Upper lobe of left lung (tissue), 6 donors: ENCODE data around the gene SIM1. TPM values are rescaled to one million over a fixed set of nuclear protein-coding genes. Genes with fewer than 3 reads are reported as not detected.

Source experiments
- ATAC-seq, 2 donors: fragments of 200-7000 bp; cut with Tn5 transposase; one replicate each; pipeline ENCODE4 v1.9.1; 2022; ENCODE audit warnings: mild to moderate bottlenecking in 2 of 2, moderate library complexity in 2 of 2; ENCODE audit not compliant: low FRiP score in 2 of 2
- DNase-seq, 2 donors: peaks; one replicate each; pipeline ENCODE4 v3.0.0-alpha.2; 2019 to 2020
- H3K27ac ChIP-seq, 4 donors: fragments of 200-600 bp; sonication (generic); one replicate each; pipeline ENCODE4 v1.5.1; 2016 to 2019
- H3K27me3 ChIP-seq, 4 donors: fragments of 200-600 bp; sonication (generic); one replicate each; pipeline ENCODE4 v1.5.1; 2017 to 2019
- H3K36me3 ChIP-seq, 4 donors: fragments of 200-600 bp; sonication (generic); one replicate each; pipeline ENCODE4 v1.5.1; 2016 to 2019
- H3K4me1 ChIP-seq, 4 donors: fragments of 200-600 bp; sonication (generic); one replicate each; pipeline ENCODE4 v1.5.1; 2018 to 2019
- H3K4me3 ChIP-seq, 4 donors: fragments of 200-600 bp; sonication (generic); one replicate each; pipeline ENCODE4 v1.5.1; 2017 to 2019; ENCODE audit warnings: mild to moderate bottlenecking in 2 of 4, moderate library complexity in 1 of 4
- H3K9me3 ChIP-seq, 4 donors: fragments of 200-600 bp; sonication (generic); one replicate each; pipeline ENCODE4 v1.5.1; 2018 to 2019
- EP300 ChIP-seq, 4 donors: sonication (generic); formaldehyde crosslinking; IDR thresholded peaks; one replicate each; pipeline ENCODE4 v1.5.1; 2017; ENCODE audit warnings: antibody characterized with exemption in 4 of 4, control low read depth in 2 of 4
- POLR2A ChIP-seq, 4 donors: fragments of 450-650 bp; IDR thresholded peaks; one replicate each; pipeline ENCODE4 v1.5.1; 2016 to 2017; ENCODE audit warnings: antibody characterized with exemption in 4 of 4, mild to moderate bottlenecking in 2 of 4
- POLR2AphosphoS5 ChIP-seq, 2 donors: sonication (generic); formaldehyde crosslinking; IDR thresholded peaks; one replicate each; pipeline ENCODE4 v1.5.1; 2017; ENCODE audit warnings: antibody characterized with exemption in 2 of 2
- WGBS, 2 donors: methylation state at CpG; one replicate each; pipeline ENCODE4 v1.1.5; 2017 to 2018; 5-methylcytosine and 5-hydroxymethylcytosine counted together
- total RNA-seq, 6 donors: library from RNA; depleted of rRNA in 4 of 6; stranded (reverse); fragments of >200 nt in 4 of 6; gene quantifications; one replicate each; pipeline versions ENCODE4 v1.1.0 to v1.2.1, GENCODE V29; 2016 to 2021
- TF ChIP-seq, protein P1 (sequence below), 6 experiments: fragments of 450-650 bp in 4 of 6; fragments of 200-600 bp in 2 of 6; sonication (generic) in 2 of 6; IDR thresholded peaks; one replicate each; pipeline ENCODE4 v1.5.1; 2016 to 2019; ENCODE audit warnings: antibody characterized with exemption in 6 of 6
- donor health status: DM: no; HTN: no; CAD: no; lungs with moderate emphysema.
- donor health status: DM: no; HTN: yes; CAD: no; lungs with severe emphysema.

SIM1 gene
- total RNA-seq, 6 donors from 2014 or later, result not detected

DNA sequence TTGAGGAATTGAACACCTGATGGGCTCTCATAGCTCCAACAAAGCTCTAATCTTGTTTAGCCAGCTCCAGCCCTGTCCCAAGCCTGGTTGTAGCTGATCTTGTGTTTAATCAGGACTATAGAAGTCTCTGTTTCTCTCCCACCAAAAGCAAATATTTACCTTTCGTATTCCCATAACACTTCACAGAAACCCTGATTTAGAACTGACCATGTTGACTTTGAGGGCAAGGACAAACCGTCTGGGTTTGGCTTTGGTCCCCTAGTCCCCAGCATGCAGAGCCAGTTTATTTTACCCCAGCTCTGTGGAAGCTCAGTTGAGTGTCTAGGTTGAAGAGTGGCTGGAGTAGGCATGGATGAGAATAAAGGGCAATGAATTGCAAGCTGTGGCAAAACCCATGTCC lies 18.0 kb upstream of the SIM1 start:
- Histone ChIP-seq H3K4me3 (no peak overlapping the region), H3K27me3 (no peaks in the 10 kb centered on the region), H3K4me1 (no peaks in the 10 kb centered on the region), H3K27ac (no peak overlapping the region), H3K9me3 (no peaks in the 10 kb centered on the region), H3K36me3 (no peaks in the 10 kb centered on the region)
- DNase-seq, result no peak
- ATAC-seq, result no peak
- TF ChIP-seq, protein P1, sequence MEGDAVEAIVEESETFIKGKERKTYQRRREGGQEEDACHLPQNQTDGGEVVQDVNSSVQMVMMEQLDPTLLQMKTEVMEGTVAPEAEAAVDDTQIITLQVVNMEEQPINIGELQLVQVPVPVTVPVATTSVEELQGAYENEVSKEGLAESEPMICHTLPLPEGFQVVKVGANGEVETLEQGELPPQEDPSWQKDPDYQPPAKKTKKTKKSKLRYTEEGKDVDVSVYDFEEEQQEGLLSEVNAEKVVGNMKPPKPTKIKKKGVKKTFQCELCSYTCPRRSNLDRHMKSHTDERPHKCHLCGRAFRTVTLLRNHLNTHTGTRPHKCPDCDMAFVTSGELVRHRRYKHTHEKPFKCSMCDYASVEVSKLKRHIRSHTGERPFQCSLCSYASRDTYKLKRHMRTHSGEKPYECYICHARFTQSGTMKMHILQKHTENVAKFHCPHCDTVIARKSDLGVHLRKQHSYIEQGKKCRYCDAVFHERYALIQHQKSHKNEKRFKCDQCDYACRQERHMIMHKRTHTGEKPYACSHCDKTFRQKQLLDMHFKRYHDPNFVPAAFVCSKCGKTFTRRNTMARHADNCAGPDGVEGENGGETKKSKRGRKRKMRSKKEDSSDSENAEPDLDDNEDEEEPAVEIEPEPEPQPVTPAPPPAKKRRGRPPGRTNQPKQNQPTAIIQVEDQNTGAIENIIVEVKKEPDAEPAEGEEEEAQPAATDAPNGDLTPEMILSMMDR (IDR thresholded peaks at IDR 0.05), result no peak
- no peak for TF ChIP-seq EP300 (IDR thresholded peaks at IDR 0.05)
- no peak for TF ChIP-seq POLR2AphosphoS5 (IDR thresholded peaks at IDR 0.05)
- no peak for TF ChIP-seq POLR2A (IDR thresholded peaks at IDR 0.05)
- WGBS, 2 donors, result 46 to 63% methylated on average over 2 of the region's 2 CpGs

DNA sequence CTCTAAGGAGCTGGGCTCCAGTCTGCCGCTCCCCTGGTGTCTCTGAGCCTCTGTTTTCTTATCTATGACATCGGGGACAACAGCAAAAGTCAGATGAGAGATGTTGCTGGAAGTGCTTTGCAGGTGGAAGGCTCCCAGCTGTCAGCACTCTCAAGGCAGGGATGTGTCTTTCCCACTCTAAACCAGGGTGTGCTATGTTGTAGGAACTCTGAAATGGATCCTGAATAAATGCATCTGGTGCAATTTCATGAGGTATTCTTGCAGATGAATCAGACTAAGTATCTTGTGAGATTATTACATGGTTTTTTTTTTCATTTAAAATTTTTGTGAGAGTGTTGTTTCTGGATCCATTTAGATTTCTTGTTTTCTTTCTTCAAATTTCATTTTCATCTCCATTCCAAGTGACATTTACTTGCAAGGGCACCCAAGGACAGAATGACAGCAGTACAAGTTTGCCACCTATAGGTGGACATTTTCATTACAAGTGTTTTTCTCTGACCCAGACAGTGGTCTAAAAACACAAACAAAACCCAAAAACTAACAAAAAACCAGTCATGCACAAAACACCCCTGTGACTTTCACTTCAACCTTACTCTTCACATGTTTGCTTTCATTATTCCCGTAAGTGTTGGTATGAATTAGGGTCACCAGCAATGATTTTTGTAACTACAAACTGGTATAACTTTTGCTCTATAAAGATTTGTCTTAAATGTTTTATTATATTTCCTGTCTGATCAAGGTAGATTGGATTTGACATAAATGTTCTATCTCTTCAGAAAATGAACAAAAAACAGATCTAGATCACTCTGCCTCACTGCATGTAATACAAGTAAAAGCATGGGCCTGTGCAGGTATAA lies 14.7 kb upstream of the SIM1 start:
- Histone ChIP-seq H3K4me3 (no peak overlapping the region), H3K27ac (no peak overlapping the region), H3K36me3 (no peaks in the 10 kb centered on the region), H3K9me3 (no peaks in the 10 kb centered on the region), H3K27me3 (no peaks in the 10 kb centered on the region), H3K4me1 (no peaks in the 10 kb centered on the region)
- TF ChIP-seq, protein P1 (IDR thresholded peaks at IDR 0.05), result peak; percentile 13 to 67 (median 48)
- no peak for TF ChIP-seq POLR2AphosphoS5 (IDR thresholded peaks at IDR 0.05)
- no peak for TF ChIP-seq EP300 (IDR thresholded peaks at IDR 0.05)
- TF ChIP-seq POLR2A (IDR thresholded peaks at IDR 0.05), result no peak
- WGBS, 2 donors, result 69 to 78% methylated on average over 3 of the region's 3 CpGs
- DNase-seq, result no peak
- peak in 1 of 2 donors; percentile 63 for ATAC-seq

DNA sequence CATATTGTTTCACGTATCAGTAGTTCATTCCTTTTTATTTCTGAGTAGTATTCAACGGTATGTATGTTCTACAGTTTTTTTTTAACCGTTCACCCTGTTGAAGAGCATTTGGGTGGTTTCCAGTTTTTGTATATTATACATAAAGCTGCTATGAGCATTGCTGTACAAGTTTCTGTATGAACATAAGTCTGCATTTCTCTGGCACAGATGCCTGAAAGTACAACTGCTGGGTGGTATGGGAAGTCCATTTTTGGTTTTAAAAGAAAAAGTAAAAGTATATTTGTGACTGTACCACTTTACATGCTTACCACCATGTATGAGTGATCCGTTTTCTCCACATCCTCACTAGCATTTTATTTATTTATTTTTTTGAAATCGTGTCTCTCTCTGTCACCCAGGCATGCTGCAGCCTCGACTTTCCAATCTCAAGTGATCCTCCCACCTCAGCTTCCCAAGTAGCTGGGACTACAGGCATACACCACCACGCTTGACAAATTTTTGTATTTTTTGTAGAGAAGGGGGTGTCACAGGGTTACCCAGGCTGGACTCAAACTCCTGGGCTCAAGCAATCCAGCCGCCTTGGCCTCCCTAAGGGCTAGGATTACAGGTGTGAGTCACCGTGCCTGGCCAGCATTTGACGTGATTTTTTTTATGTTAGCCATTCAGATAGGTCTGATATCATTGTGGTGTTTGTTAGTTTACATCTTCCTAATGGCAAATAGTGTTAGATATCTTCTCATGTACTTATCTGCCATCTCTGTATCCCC lies 11.0 kb upstream of the SIM1 start:
- TF ChIP-seq, protein P1 (IDR thresholded peaks at IDR 0.05), result no peak
- TF ChIP-seq POLR2A (IDR thresholded peaks at IDR 0.05) (no peak), POLR2AphosphoS5 (IDR thresholded peaks at IDR 0.05) (no peak), EP300 (IDR thresholded peaks at IDR 0.05) (no peak)
- no peaks in the 10 kb centered on the region for H3K27me3 ChIP-seq
- ATAC-seq, result no peak

DNA sequence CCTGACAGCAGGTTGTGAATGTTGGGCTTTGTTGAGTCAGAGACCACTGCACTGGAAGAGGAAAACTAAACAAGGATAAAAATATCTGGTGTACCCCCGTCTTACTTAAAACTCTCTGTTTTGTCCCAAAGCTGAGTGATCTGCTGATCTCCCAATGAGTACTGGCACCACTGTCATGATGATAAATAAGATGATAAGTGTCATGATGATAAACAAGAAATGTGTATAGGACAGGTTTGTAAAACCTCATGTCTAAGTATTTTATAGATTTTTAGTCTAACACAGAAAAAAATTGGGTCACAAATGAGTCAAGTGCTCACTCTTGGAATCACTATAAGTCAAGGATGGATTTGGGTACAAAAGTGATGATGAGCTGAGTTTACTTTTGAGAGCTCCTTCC lies 8.5 kb upstream of the SIM1 start:
- ATAC-seq, result no peak
- TF ChIP-seq EP300 (IDR thresholded peaks at IDR 0.05), result no peak
- no peak for TF ChIP-seq POLR2AphosphoS5 (IDR thresholded peaks at IDR 0.05)
- TF ChIP-seq, protein P1 (IDR thresholded peaks at IDR 0.05), result no peak
- no peak for TF ChIP-seq POLR2A (IDR thresholded peaks at IDR 0.05)
- no peaks in the 10 kb centered on the region for H3K36me3 ChIP-seq
- peaks cover 0 to 17% (median 7%) of the 10 kb centered on the region in 4 donors for H3K27me3 ChIP-seq
- DNase-seq, result no peak
- 38 to 65% methylated on average over 1 of the region's 1 CpG for WGBS, 2 donors
- H3K9me3 ChIP-seq, result no peaks in the 10 kb centered on the region
- no peaks in the 10 kb centered on the region for H3K4me1 ChIP-seq
- no peak overlapping the region for H3K27ac ChIP-seq
- H3K4me3 ChIP-seq, result no peak overlapping the region

More for the DNA sequence above, 11.0 kb upstream of the SIM1 start:
- Histone ChIP-seq H3K27ac (no peak overlapping the region), H3K9me3 (no peaks in the 10 kb centered on the region), H3K36me3 (no peaks in the 10 kb centered on the region), H3K4me1 (no peaks in the 10 kb centered on the region), H3K4me3 (no peak overlapping the region)
- WGBS, 2 donors, result 68 to 80% methylated on average over 10 of the region's 10 CpGs
- no peak for DNase-seq
